H9 (cell line): ENCODE results near the gene JMJD7. TPM values are rescaled to one million over a fixed set of nuclear protein-coding genes. Genes with fewer than 3 reads are reported as not detected.

Experiments used
- DNase-seq: peaks from one replicate; pipeline ENCODE4 v3.0.0-alpha.2; 2017
- H2AFZ ChIP-seq: one replicate; pipeline ENCODE4 v1.6.1; 2013; ENCODE audit warnings: mild to moderate bottlenecking, low read length, control low read depth, moderate library complexity
- H2AK5ac ChIP-seq: 2 replicates; pipeline ENCODE4 v1.6.1; 2013; ENCODE audit warnings: low read length, control low read depth, mixed read lengths; ENCODE audit not compliant: insufficient read length
- H2BK120ac ChIP-seq: one replicate; pipeline ENCODE4 v1.6.1; 2013; ENCODE audit warnings: low read depth, mild to moderate bottlenecking, low read length, control low read depth, inconsistent platforms; ENCODE audit not compliant: poor library complexity, severe bottlenecking
- H2BK12ac ChIP-seq: 2 replicates; pipeline ENCODE4 v1.6.1; 2013; ENCODE audit warnings: low read length, control low read depth, mixed read lengths, low read depth; ENCODE audit not compliant: insufficient read length
- H2BK15ac ChIP-seq: 2 replicates; pipeline ENCODE4 v1.6.1; 2013; ENCODE audit warnings: low read depth, low read length, control low read depth
- H2BK20ac ChIP-seq: one replicate; pipeline ENCODE4 v1.6.1; 2013; ENCODE audit warnings: low read depth, mild to moderate bottlenecking, low read length, control low read depth, inconsistent platforms; ENCODE audit not compliant: poor library complexity, severe bottlenecking
- H2BK5ac ChIP-seq: 2 replicates; pipeline ENCODE4 v1.6.1; 2013; ENCODE audit warnings: low read length, control low read depth, mixed read lengths; ENCODE audit not compliant: insufficient read length
- H3K14ac ChIP-seq: 2 replicates; pipeline ENCODE4 v1.6.1; 2013; ENCODE audit warnings: low read length, control low read depth; ENCODE audit not compliant: insufficient read depth
- H3K18ac ChIP-seq: 2 replicates; pipeline ENCODE4 v1.6.1; 2013; ENCODE audit warnings: low read depth, mild to moderate bottlenecking, mixed read lengths, low read length, control low read depth; ENCODE audit not compliant: insufficient read length
- H3K23ac ChIP-seq: 2 replicates; pipeline ENCODE4 v1.6.1; 2013; ENCODE audit warnings: low read length, control low read depth, mixed read lengths, low read depth; ENCODE audit not compliant: insufficient read length
- H3K23me2 ChIP-seq: 2 replicates; pipeline ENCODE4 v1.6.1; 2013; ENCODE audit warnings: low read depth, mild to moderate bottlenecking, mixed read lengths, low read length, control low read depth; ENCODE audit not compliant: insufficient read length, poor library complexity, severe bottlenecking
- H3K27ac ChIP-seq: 2 replicates; pipeline ENCODE4 v1.5.1; 2013; ENCODE audit warnings: low read length, control low read depth, mixed read lengths, low read depth; ENCODE audit not compliant: insufficient read length
- H3K27me3 ChIP-seq: 2 replicates; pipeline ENCODE4 v1.6.1; 2013; ENCODE audit warnings: low read length, control low read depth, inconsistent platforms; ENCODE audit not compliant: insufficient read depth
- H3K4ac ChIP-seq: 2 replicates; pipeline ENCODE4 v1.6.1; 2013; ENCODE audit warnings: low read depth, mild to moderate bottlenecking, control low read depth, inconsistent platforms, low read length, moderate library complexity
- H3K4me1 ChIP-seq: 2 replicates; pipeline ENCODE4 v1.6.1; 2013; ENCODE audit warnings: low read length, control low read depth, inconsistent platforms; ENCODE audit not compliant: insufficient read depth
- H3K4me2 ChIP-seq: 2 replicates; pipeline ENCODE4 v1.6.1; 2013; ENCODE audit warnings: low read length, control low read depth, mixed read lengths; ENCODE audit not compliant: insufficient read length, insufficient read depth
- H3K56ac ChIP-seq: 2 replicates; pipeline ENCODE4 v1.6.1; 2013; ENCODE audit warnings: low read depth, mild to moderate bottlenecking, mixed read lengths, low read length, control low read depth; ENCODE audit not compliant: insufficient read length
- H3K79me1 ChIP-seq: 2 replicates; pipeline ENCODE4 v1.6.1; 2013; ENCODE audit warnings: low read depth, mild to moderate bottlenecking, moderate library complexity, low read length, control low read depth, inconsistent platforms; ENCODE audit not compliant: insufficient read depth, poor library complexity, severe bottlenecking
- H3K79me2 ChIP-seq: 2 replicates; pipeline ENCODE4 v1.6.1; 2013; ENCODE audit warnings: low read length, control low read depth, inconsistent platforms; ENCODE audit not compliant: insufficient read depth
- H3K9ac ChIP-seq: 2 replicates; pipeline ENCODE4 v1.6.1; 2013; ENCODE audit warnings: low read length, control low read depth, mixed read lengths; ENCODE audit not compliant: insufficient read length; ENCODE audit errors: extremely low read depth
- H3K9me3 ChIP-seq: one replicate; pipeline ENCODE4 v1.6.1; 2013; ENCODE audit warnings: low read depth, low read length, inconsistent platforms; ENCODE audit not compliant: control insufficient read depth
- H3T11ph ChIP-seq: one replicate; pipeline ENCODE4 v1.6.1; 2013; ENCODE audit warnings: mild to moderate bottlenecking, low read length, control low read depth, inconsistent platforms
- H4K20me1 ChIP-seq: one replicate; pipeline ENCODE4 v1.6.1; 2013; ENCODE audit not compliant: control insufficient read depth, insufficient read length, insufficient read depth
- H4K5ac ChIP-seq: 2 replicates; pipeline ENCODE4 v1.6.1; 2013; ENCODE audit warnings: low read depth, mild to moderate bottlenecking, mixed read lengths, low read length, control low read depth; ENCODE audit not compliant: insufficient read length
- H4K8ac ChIP-seq: replicated peaks from 2 replicates; pipeline ENCODE4 v1.6.1; 2013; ENCODE audit warnings: low read length, control low read depth, mixed read lengths, low read depth; ENCODE audit not compliant: insufficient read length
- H4K91ac ChIP-seq: 2 replicates; pipeline ENCODE4 v1.6.1; 2013; ENCODE audit warnings: low read depth, mild to moderate bottlenecking, moderate library complexity, mixed read lengths, low read length, control low read depth; ENCODE audit not compliant: insufficient read length
- H3K27ac Mint-ChIP-seq, 3 experiments: 2 replicates in 2 of 3; 3 replicates in 1 of 3; pipeline ENCODE4 v1.8.0; 2020 to 2021; ENCODE audit warnings: mixed read lengths in 3 of 3, mild to moderate bottlenecking in 1 of 3, moderate library complexity in 1 of 3
- H3K27me3 Mint-ChIP-seq: 2 replicates; pipeline ENCODE4 v1.8.0; 2021; ENCODE audit warnings: low read depth, mild to moderate bottlenecking, moderate library complexity, mixed read lengths
- H3K36me3 Mint-ChIP-seq, 3 experiments: 2 replicates in 2 of 3; 3 replicates in 1 of 3; pipeline ENCODE4 v1.8.0; 2020 to 2021; ENCODE audit warnings: low read depth in 3 of 3, mixed read lengths in 3 of 3; ENCODE audit not compliant: insufficient read depth in 1 of 3
- H3K4me1 Mint-ChIP-seq, 2 experiments: 2 replicates each; pipeline ENCODE4 v1.8.0; 2020; ENCODE audit warnings: mixed read lengths in 2 of 2
- H3K4me3 Mint-ChIP-seq, 2 experiments: 2 replicates in 1 of 2; 3 replicates in 1 of 2; pipeline ENCODE4 v1.8.0; 2020 to 2021; ENCODE audit warnings: mild to moderate bottlenecking in 2 of 2, mixed read lengths in 2 of 2, moderate library complexity in 1 of 2
- H3K9me3 Mint-ChIP-seq, 2 experiments: 2 replicates in 1 of 2; 3 replicates in 1 of 2; pipeline ENCODE4 v1.8.0; 2020; ENCODE audit warnings: mild to moderate bottlenecking in 2 of 2, mixed read lengths in 2 of 2, moderate library complexity in 1 of 2
- WGBS: extraction: QIAGEN DNeasy Blood & Tissue Kit; methylation state at CpG from one replicate; pipeline ENCODE4 v1.1.7; 2013; ENCODE audit warnings: missing lambda C conversion rate, low lambda C conversion rate, mixed read lengths; ENCODE audit not compliant: insufficient read length; ENCODE audit errors: extremely low coverage; 5-methylcytosine and 5-hydroxymethylcytosine counted together
- total RNA-seq: library from RNA; stranded (reverse); gene quantifications from 2 replicates; pipeline ENCODE4 v1.2.1, GENCODE V29; 2021
- TF ChIP-seq, protein P1 (sequence below): fragments of 200-600 bp; sonication (generic); conservative IDR thresholded peaks from 3 replicates; pipeline ENCODE4 v1.8.0; 2021; ENCODE audit warnings: antibody characterized with exemption, mild to moderate bottlenecking

The JMJD7 gene
- total RNA-seq, 1 experiment from 2014 or later = 13.3 TPM

DNA sequence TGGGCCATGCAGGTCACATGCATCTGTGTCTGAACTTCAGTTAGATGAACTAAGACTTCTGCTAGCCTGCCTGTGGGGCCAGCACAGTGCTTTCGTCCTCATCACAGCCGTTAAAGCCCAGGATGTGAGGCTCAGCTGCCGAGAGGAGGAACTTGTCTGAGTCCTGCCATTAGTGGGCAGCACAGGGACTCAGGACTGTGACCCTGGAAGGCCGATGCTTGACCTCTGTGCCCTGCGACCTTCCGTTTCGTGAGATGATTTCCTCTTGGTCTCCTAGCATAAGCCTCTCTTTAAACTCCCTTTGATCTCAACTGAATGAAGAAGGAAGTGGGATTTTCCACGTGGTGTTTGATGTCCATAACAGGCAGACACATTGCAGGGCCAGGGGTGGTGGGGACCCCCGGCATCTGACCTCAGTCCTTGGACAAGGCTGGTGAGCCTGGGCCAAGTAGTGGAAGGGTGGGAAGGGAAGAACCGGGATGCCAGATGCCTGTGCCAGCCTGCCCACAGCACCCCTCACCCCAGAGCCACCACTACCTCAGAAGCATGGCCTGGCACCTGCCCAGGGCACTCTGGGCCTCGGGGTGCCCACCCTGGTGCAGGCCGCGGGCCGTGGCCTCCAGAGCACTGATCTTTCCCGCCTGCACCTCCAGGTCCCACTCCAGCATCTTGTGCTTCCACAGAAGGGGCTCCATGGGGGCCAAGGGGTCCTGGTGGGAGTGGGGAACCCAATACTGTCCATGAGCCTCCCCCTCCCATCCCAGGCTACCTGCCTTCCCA lies 32.3 kb downstream of the JMJD7 start:
- no peaks in the 10 kb centered on the region for H3K27me3 ChIP-seq
- H2BK20ac ChIP-seq = no peak overlapping the region
- no peak overlapping the region for H4K91ac ChIP-seq
- no peaks in the 10 kb centered on the region for H3K79me1 ChIP-seq
- H3K9ac ChIP-seq = no peak overlapping the region
- no peak overlapping the region for H3K4ac ChIP-seq
- H3K4me1 ChIP-seq = no peaks in the 10 kb centered on the region
- H3K9me3 ChIP-seq = no peaks in the 10 kb centered on the region
- no peak overlapping the region for H2AK5ac ChIP-seq
- no peak overlapping the region for H3K18ac ChIP-seq
- Mint-ChIP-seq H3K27me3 (no peaks in the 10 kb centered on the region; the same call in 1 of the 2 replicates), H3K9me3 (no peaks in the 10 kb centered on the region), H3K27ac (no peak overlapping the region), H3K4me3 (no peak overlapping the region; a peak in 1 of 5 replicates), H3K36me3 (no peaks in the 10 kb centered on the region; a peak in 1 of 7 replicates), H3K4me1 (peaks cover 19 to 22% of the 10 kb centered on the region in 2 experiments)
- no peak overlapping the region for H3K27ac ChIP-seq
- H3K14ac ChIP-seq = no peak overlapping the region
- H4K20me1 ChIP-seq = no peaks in the 10 kb centered on the region
- no peak overlapping the region for H3K56ac ChIP-seq
- TF ChIP-seq, protein P1, sequence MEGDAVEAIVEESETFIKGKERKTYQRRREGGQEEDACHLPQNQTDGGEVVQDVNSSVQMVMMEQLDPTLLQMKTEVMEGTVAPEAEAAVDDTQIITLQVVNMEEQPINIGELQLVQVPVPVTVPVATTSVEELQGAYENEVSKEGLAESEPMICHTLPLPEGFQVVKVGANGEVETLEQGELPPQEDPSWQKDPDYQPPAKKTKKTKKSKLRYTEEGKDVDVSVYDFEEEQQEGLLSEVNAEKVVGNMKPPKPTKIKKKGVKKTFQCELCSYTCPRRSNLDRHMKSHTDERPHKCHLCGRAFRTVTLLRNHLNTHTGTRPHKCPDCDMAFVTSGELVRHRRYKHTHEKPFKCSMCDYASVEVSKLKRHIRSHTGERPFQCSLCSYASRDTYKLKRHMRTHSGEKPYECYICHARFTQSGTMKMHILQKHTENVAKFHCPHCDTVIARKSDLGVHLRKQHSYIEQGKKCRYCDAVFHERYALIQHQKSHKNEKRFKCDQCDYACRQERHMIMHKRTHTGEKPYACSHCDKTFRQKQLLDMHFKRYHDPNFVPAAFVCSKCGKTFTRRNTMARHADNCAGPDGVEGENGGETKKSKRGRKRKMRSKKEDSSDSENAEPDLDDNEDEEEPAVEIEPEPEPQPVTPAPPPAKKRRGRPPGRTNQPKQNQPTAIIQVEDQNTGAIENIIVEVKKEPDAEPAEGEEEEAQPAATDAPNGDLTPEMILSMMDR = peak; percentile 38; the same call in 2 of the 3 replicates
- no peak overlapping the region for H2BK12ac ChIP-seq
- no peaks in the 10 kb centered on the region for H3K79me2 ChIP-seq
- no peaks in the 10 kb centered on the region for H3K23me2 ChIP-seq
- no peak overlapping the region for H2BK5ac ChIP-seq
- no peak overlapping the region for H3K4me2 ChIP-seq
- no peak overlapping the region for H3T11ph ChIP-seq
- DNase-seq = no peak
- H2AFZ ChIP-seq = no peak overlapping the region
- H2BK15ac ChIP-seq = no peak overlapping the region
- no peak overlapping the region for H2BK120ac ChIP-seq
- no peak overlapping the region for H4K5ac ChIP-seq
- WGBS = no CpG with 5 or more reads among the region's 15 CpGs
- no peak overlapping the region for H4K8ac ChIP-seq
- no peak overlapping the region for H3K23ac ChIP-seq
